MM.1S (cell line): ENCODE results near the gene ATN1.
A peak's percentile ranks its signal among the peaks of the same experiment; 100 is the strongest.

Experiments used
- DNase-seq: peaks from one replicate; pipeline ENCODE4 v3.0.0-alpha.2; 2015
- H2AFZ ChIP-seq: fragments of 300-600 bp; sonication (generic); 2 replicates; pipeline ENCODE4 v1.6.0; 2016; ENCODE audit warnings: antibody characterized with exemption, low read length
- H3F3A ChIP-seq: fragments of 300-600 bp; sonication (generic); 2 replicates; pipeline ENCODE4 v1.6.1; 2016; ENCODE audit warnings: mild to moderate bottlenecking, antibody characterized with exemption, low read length, moderate library complexity, mixed read lengths; ENCODE audit not compliant: insufficient read depth
- H3K27ac ChIP-seq: fragments of 300-600 bp; sonication (generic); 2 replicates; pipeline ENCODE4 v1.5.1; 2016; ENCODE audit warnings: mild to moderate bottlenecking, low read length
- H3K27me3 ChIP-seq: fragments of 300-600 bp; sonication (generic); replicated peaks from 2 replicates; pipeline ENCODE4 v1.6.0; 2016; ENCODE audit warnings: low read length; ENCODE audit not compliant: insufficient read depth
- H3K36me3 ChIP-seq: fragments of 300-600 bp; sonication (generic); replicated peaks from 2 replicates; pipeline ENCODE4 v1.6.1; 2016; ENCODE audit warnings: mild to moderate bottlenecking, low read length, mixed read lengths; ENCODE audit not compliant: insufficient read depth
- H3K4me1 ChIP-seq: fragments of 300-600 bp; sonication (generic); 2 replicates; pipeline ENCODE4 v1.6.1; 2016; ENCODE audit warnings: low read length, mixed read lengths
- H3K4me2 ChIP-seq: fragments of 300-600 bp; sonication (generic); 2 replicates; pipeline ENCODE4 v1.6.0; 2016; ENCODE audit warnings: low read depth, low read length
- H3K4me3 ChIP-seq: fragments of 300-600 bp; sonication (generic); 2 replicates; pipeline ENCODE4 v1.5.1; 2016; ENCODE audit warnings: low read length, mixed read lengths
- H3K79me2 ChIP-seq: fragments of 300-600 bp; sonication (generic); 2 replicates; pipeline ENCODE4 v1.6.1; 2016; ENCODE audit warnings: mixed run types, low read length, mixed read lengths
- H3K9ac ChIP-seq: fragments of 300-600 bp; sonication (generic); 2 replicates; pipeline ENCODE4 v1.6.1; 2016; ENCODE audit warnings: low read length, mixed read lengths
- H3K9me2 ChIP-seq: fragments of 300-600 bp; sonication (generic); replicated peaks from 2 replicates; pipeline ENCODE4 v1.6.1; 2016; ENCODE audit warnings: mild to moderate bottlenecking, low read length, mixed read lengths; ENCODE audit not compliant: insufficient read depth
- H3K9me3 ChIP-seq: fragments of 300-600 bp; sonication (generic); replicated peaks from 2 replicates; pipeline ENCODE4 v1.6.1; 2016; ENCODE audit warnings: mild to moderate bottlenecking, low read length, mixed read lengths; ENCODE audit not compliant: insufficient read depth
- H4K20me1 ChIP-seq: fragments of 300-600 bp; sonication (generic); 2 replicates; pipeline ENCODE4 v1.6.1; 2016; ENCODE audit warnings: mild to moderate bottlenecking, low read length, moderate library complexity, mixed read lengths; ENCODE audit not compliant: insufficient read depth
- EZH2 ChIP-seq: fragments of 300-600 bp; sonication (generic); optimal IDR thresholded peaks from 2 replicates; pipeline ENCODE3; 2017; ENCODE audit warnings: low read depth, mild to moderate bottlenecking, antibody characterized with exemption, low read length, mixed read lengths
- EZH2phosphoT487 ChIP-seq: fragments of 300-600 bp; sonication (generic); IDR thresholded peaks from 2 replicates; pipeline ENCODE4 v1.6.1; 2018; ENCODE audit warnings: antibody characterized with exemption, low read length
- TF ChIP-seq, protein P1 (sequence below): fragments of 300-600 bp; sonication (generic); IDR thresholded peaks from 2 replicates; pipeline ENCODE4 v1.5.1; 2016; ENCODE audit warnings: antibody characterized with exemption, low read length, mixed read lengths

The ATN1 gene

DNA sequence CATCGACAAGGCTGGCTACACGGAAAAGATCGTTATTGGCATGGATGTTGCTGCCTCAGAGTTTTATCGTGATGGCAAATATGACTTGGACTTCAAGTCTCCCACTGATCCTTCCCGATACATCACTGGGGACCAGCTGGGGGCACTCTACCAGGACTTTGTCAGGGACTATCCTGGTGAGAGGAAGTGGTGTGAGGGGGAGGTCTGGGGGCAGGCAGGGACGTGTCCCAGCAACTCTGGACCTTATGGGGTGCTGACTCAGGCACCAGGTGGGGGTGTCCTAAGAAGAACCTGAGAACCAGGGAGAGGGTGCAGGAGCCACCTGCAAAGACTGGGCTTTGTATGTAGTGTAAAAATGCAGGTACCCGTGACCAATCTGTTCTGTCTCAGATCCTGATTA lies 8.2 kb upstream of the ATN1 start:
- H4K20me1 ChIP-seq = no peaks in the 10 kb centered on the region
- H3K79me2 ChIP-seq = peaks cover 58% of the 10 kb centered on the region
- TF ChIP-seq EZH2phosphoT487 = no peak
- TF ChIP-seq, protein P1, sequence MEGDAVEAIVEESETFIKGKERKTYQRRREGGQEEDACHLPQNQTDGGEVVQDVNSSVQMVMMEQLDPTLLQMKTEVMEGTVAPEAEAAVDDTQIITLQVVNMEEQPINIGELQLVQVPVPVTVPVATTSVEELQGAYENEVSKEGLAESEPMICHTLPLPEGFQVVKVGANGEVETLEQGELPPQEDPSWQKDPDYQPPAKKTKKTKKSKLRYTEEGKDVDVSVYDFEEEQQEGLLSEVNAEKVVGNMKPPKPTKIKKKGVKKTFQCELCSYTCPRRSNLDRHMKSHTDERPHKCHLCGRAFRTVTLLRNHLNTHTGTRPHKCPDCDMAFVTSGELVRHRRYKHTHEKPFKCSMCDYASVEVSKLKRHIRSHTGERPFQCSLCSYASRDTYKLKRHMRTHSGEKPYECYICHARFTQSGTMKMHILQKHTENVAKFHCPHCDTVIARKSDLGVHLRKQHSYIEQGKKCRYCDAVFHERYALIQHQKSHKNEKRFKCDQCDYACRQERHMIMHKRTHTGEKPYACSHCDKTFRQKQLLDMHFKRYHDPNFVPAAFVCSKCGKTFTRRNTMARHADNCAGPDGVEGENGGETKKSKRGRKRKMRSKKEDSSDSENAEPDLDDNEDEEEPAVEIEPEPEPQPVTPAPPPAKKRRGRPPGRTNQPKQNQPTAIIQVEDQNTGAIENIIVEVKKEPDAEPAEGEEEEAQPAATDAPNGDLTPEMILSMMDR = peak; percentile 37
- H3K4me1 ChIP-seq = peaks cover 75% of the 10 kb centered on the region
- DNase-seq = peak; percentile 55
- H3K9ac ChIP-seq = peak overlapping the region; percentile 10; the same call in 1 of the 2 replicates
- H3K27ac ChIP-seq = peak overlapping the region; percentile 92
- H2AFZ ChIP-seq = no peak overlapping the region
- peaks cover 66% of the 10 kb centered on the region for H3F3A ChIP-seq
- H3K4me2 ChIP-seq = peak overlapping the region; percentile 9; the same call in 1 of the 2 replicates
- H3K4me3 ChIP-seq = no peak overlapping the region
- H3K36me3 ChIP-seq = peaks cover 10% of the 10 kb centered on the region; the same call in 1 of the 2 replicates
- no peaks in the 10 kb centered on the region for H3K27me3 ChIP-seq
- H3K9me2 ChIP-seq = no peaks in the 10 kb centered on the region
- no peaks in the 10 kb centered on the region for H3K9me3 ChIP-seq

DNA sequence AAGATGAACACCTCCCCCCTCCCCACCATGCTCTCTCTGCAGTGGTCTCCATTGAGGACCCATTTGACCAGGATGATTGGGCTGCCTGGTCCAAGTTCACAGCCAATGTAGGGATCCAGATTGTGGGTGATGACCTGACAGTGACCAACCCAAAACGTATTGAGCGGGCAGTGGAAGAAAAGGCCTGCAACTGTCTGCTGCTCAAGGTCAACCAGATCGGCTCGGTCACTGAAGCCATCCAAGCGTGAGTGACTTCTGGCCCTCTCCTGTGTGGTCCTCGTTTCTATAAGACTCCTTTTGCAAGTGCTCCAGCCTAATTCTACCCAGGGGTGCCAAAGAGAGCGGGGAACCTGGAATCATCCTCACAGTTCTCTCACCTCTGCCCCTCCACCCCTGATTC lies 6.2 kb upstream of the ATN1 start:
- Histone ChIP-seq H3K79me2 (peaks cover 41% of the 10 kb centered on the region), H3K36me3 (peaks cover 6% of the 10 kb centered on the region; the same call in 1 of the 2 replicates), H4K20me1 (no peaks in the 10 kb centered on the region), H3K9me2 (no peaks in the 10 kb centered on the region), H3K4me1 (peaks cover 80% of the 10 kb centered on the region), H3K27ac (peak overlapping the region; percentile 92), H3K4me3 (no peak overlapping the region), H3F3A (peaks cover 64% of the 10 kb centered on the region), H2AFZ (no peak overlapping the region), H3K9me3 (no peaks in the 10 kb centered on the region), H3K9ac (peak overlapping the region; percentile 23; the same call in 1 of the 2 replicates), H3K27me3 (no peaks in the 10 kb centered on the region), H3K4me2 (peak overlapping the region; percentile 76; the same call in 1 of the 2 replicates)
- no peak for DNase-seq
- no peak for TF ChIP-seq EZH2phosphoT487
- TF ChIP-seq, protein P1 = no peak
- TF ChIP-seq EZH2 = no peak

DNA sequence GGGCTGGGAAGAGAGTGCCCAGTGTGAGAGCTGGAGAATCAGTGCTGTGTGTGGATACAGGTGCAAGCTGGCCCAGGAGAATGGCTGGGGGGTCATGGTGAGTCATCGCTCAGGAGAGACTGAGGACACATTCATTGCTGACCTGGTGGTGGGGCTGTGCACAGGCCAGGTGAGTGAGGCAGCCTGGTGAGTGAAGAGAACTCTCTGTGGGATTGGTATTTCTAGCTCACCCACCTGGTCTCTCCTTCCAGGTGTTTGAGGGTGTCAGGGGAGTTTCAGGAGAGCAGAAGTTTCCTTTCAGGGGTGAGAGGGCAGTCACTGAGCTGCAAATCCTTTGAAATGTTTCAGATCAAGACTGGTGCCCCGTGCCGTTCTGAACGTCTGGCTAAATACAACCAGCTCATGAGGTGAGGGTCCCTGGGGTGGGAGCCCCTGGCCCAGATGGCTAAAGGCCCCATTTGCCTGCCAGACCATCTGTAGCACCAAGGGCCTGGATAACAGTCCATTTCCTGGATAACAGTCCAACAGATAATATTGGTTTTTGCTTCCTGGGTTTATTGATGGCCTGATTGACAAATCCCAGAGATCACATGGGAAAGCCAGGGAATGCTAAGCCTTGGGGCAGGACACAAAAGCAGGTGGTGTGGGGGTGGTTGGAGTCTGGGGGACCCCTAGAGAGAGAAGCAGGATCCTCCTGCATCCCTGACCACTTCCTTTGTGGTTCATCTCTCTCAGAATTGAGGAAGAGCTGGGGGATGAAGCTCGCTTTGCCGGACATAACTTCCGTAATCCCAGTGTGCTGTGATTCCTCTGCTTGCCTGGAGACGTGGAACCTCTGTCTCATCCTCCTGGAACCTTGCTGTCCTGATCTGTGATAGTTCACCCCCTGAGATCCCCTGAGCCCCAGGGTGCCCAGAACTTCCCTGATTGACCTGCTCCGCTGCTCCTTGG lies 5.5 kb upstream of the ATN1 start:
- DNase-seq = peak; percentile 92
- Histone ChIP-seq H3K27me3 (no peaks in the 10 kb centered on the region), H3K79me2 (peaks cover 41% of the 10 kb centered on the region), H3K4me3 (peak overlapping the region; percentile 45), H4K20me1 (no peaks in the 10 kb centered on the region), H2AFZ (no peak overlapping the region), H3K9me2 (no peaks in the 10 kb centered on the region), H3K9ac (peak overlapping the region; percentile 74), H3K4me2 (peak overlapping the region; percentile 76), H3K9me3 (no peaks in the 10 kb centered on the region), H3K27ac (peak overlapping the region; percentile 92), H3K36me3 (no peaks in the 10 kb centered on the region; the same call in 1 of the 2 replicates), H3F3A (peaks cover 62% of the 10 kb centered on the region), H3K4me1 (peaks cover 73% of the 10 kb centered on the region)
- TF ChIP-seq EZH2phosphoT487 (no peak), EZH2 (no peak)
- TF ChIP-seq, protein P1 = peak; percentile 50
